HepG2 (cell line): ENCODE results near the gene KDM3B. TPM values are rescaled to one million over a fixed set of nuclear protein-coding genes. Genes with fewer than 3 reads are reported as not detected.

Experiments
- ATF7 ChIP-seq, 2 experiments: fragments of 450-650 bp in 1 of 2; sonication (generic) in 1 of 2; formaldehyde crosslinking in 1 of 2; IDR thresholded peaks; 2 replicates each; pipeline versions ENCODE4 v1.4.0 to v1.6.1; 2016 to 2020; ENCODE audit warnings: antibody characterized with exemption in 1 of 2, mild to moderate bottlenecking in 1 of 2, missing genetic modification reagents in 1 of 2
- CAMTA2 ChIP-seq: sonication (generic); formaldehyde crosslinking; IDR thresholded peaks from 2 replicates; pipeline ENCODE4 v1.4.0; 2020; ENCODE audit warnings: mild to moderate bottlenecking, missing genetic modification reagents, borderline replicate concordance
- CBX2 ChIP-seq, 2 experiments: fragments of 200-600 bp in 1 of 2; sonication (generic); formaldehyde crosslinking in 1 of 2; IDR thresholded peaks; 2 replicates each; pipeline versions ENCODE4 v1.7.0 to v1.8.1; 2018 to 2022; ENCODE audit warnings: low read depth in 2 of 2, low read length in 1 of 2, mild to moderate bottlenecking in 1 of 2, missing genetic modification reagents in 1 of 2
- JUN ChIP-seq: sonication (generic); formaldehyde crosslinking; IDR thresholded peaks from 2 replicates; pipeline ENCODE4 v1.4.0; 2020; ENCODE audit warnings: mild to moderate bottlenecking, missing genetic modification reagents
- NFYB ChIP-seq: sonication (generic); formaldehyde crosslinking; IDR thresholded peaks from 2 replicates; pipeline ENCODE4 v1.4.0; 2020; ENCODE audit warnings: missing genetic modification reagents
- POLR2A ChIP-seq, 2 experiments: IDR thresholded peaks; 2 replicates each; pipeline ENCODE4 v1.6.1; 2011; ENCODE audit warnings: low read depth in 2 of 2, low read length in 2 of 2, mild to moderate bottlenecking in 1 of 2, moderate library complexity in 1 of 2; ENCODE audit not compliant: insufficient read depth in 1 of 2
- SNAI1 ChIP-seq: sonication (generic); formaldehyde crosslinking; IDR thresholded peaks from 2 replicates; pipeline ENCODE4 v1.5.0; 2020; ENCODE audit warnings: mild to moderate bottlenecking, missing genetic modification reagents, borderline replicate concordance
- ZNF326 ChIP-seq: sonication (generic); formaldehyde crosslinking; IDR thresholded peaks from 2 replicates; pipeline ENCODE4 v1.4.0; 2020; ENCODE audit warnings: missing genetic modification reagents, borderline replicate concordance
- ZNF484 ChIP-seq: sonication (generic); formaldehyde crosslinking; IDR thresholded peaks from 2 replicates; pipeline ENCODE4 v1.5.1; 2020; ENCODE audit warnings: mild to moderate bottlenecking, low read depth, missing genetic modification reagents, borderline replicate concordance
- ZNF766 ChIP-seq: sonication (generic); formaldehyde crosslinking; IDR thresholded peaks from 2 replicates; pipeline ENCODE4 v1.5.0; 2020; ENCODE audit warnings: missing genetic modification reagents, borderline replicate concordance
- ZNF891 ChIP-seq: sonication (generic); formaldehyde crosslinking; IDR thresholded peaks from 2 replicates; pipeline ENCODE4 v1.5.0; 2020; ENCODE audit warnings: mild to moderate bottlenecking, missing genetic modification reagents
- polyA plus RNA-seq, 8 experiments: library from polyadenylated mRNA; depleted of rRNA in 3 of 8; stranded (reverse) in 7 of 8; unstranded in 1 of 8; fragments of >200 nt; fragmentation: Illumina TruSeq in 4 of 8; extraction: Trizol in 4 of 8; gene quantifications; 2 replicates each; pipeline versions ENCODE4 v1.2.1 to v1.2.3, GENCODE V29; 2011 to 2016; ENCODE audit warnings: low read depth in 4 of 8, missing spikeins in 1 of 8, mixed read lengths in 1 of 8; ENCODE audit not compliant: insufficient read depth in 1 of 8
- total RNA-seq, 5 experiments: library from RNA; depleted of rRNA; stranded (reverse); fragments of >200 nt; fragmentation: Illumina TruSeq; extraction: Trizol; gene quantifications; 2 replicates each; pipeline ENCODE4 v1.2.3, GENCODE V29; 2016; ENCODE audit warnings: low read depth in 1 of 5
- TF ChIP-seq, protein P1 (sequence below): sonication (generic); formaldehyde crosslinking; IDR thresholded peaks from 2 replicates; pipeline ENCODE4 v1.5.0; 2020; ENCODE audit warnings: mild to moderate bottlenecking, missing genetic modification reagents
- TF ChIP-seq, protein P2 (sequence below): IDR thresholded peaks from 2 replicates; pipeline ENCODE4 v1.6.1; 2016; ENCODE audit warnings: low read depth, control low read depth
- TF ChIP-seq, protein P3 (sequence below): sonication (generic); formaldehyde crosslinking; IDR thresholded peaks from 2 replicates; pipeline ENCODE4 v1.4.0; 2020; ENCODE audit warnings: missing genetic modification reagents; ENCODE audit errors: not compliant biosample characterization
- TF ChIP-seq, protein P4 (sequence below): sonication (generic); formaldehyde crosslinking; IDR thresholded peaks from 2 replicates; pipeline ENCODE4 v1.4.0; 2020; ENCODE audit warnings: missing genetic modification reagents
- TF ChIP-seq, protein P5 (sequence below): IDR thresholded peaks from 2 replicates; pipeline ENCODE4 v1.6.1; 2016; ENCODE audit warnings: missing compliant biosample characterization, missing genetic modification reagents, borderline replicate concordance

KDM3B gene
- total and polyA plus RNA-seq, 2 of the 13 experiments (the other 11 are each of a cell fraction or from before 2014, with no cell fraction given), result 19.7 to 34.3 TPM

DNA sequence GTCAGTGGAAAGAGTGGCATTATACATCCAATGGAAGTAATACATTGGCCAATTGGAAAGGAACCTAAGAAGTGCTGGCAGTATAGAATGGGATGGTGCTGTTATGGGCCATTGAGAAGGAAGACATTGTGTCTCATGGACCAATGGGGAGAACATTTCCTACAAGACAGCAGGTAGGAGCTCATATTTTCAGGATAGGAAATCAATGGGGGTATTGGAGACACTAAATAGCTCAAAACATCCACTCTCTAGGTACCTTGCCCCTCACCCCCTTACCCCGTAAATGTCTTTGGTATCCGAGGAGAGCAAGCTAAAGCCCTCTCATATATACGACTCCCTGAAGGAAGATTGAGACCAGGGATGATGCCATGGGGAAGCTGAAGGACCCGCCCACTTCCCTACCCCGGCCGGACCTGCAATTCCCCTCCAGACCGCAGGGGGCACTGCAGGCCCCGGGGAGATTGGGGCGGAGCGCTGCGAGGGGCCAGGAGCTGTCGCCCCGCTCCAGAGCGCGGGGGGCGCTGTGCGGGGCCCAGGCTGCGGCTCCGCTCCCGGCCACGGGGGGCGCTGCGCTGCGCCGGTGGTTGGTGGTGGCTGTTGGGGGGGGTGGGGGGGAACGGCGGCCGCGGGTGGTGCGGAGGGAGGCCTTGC, at the start of gene KDM3B (continued):
- TF ChIP-seq JUN (CRISPR knock-in tag) (0 out of 2 replicates have a peak, but pooled peaks have one; percentile 23), SNAI1 (CRISPR knock-in tag) (no peak), ZNF891 (CRISPR knock-in tag) (no peak), ZNF484 (CRISPR knock-in tag) (no peak), NFYB (CRISPR knock-in tag) (no peak), ZNF766 (CRISPR knock-in tag) (0 out of 2 replicates have a peak, but pooled peaks have one; percentile 10), ZNF326 (no peak), ATF7 (IDR thresholded peaks at IDR 0.05) (no peak), ATF7 (CRISPR knock-in tag; IDR thresholded peaks at IDR 0.05) (no peak), CAMTA2 (CRISPR knock-in tag) (no peak), POLR2A (IDR thresholded peaks at IDR 0.05; ENCODE audit: insufficient read depth in 1 of 2, low read depth in 2 of 2, low read length in 2 of 2) (no peak), CBX2 (IDR thresholded peaks at IDR 0.05; ENCODE audit: low read depth, low read length) (no peak), CBX2 (CRISPR knock-in tag; IDR thresholded peaks at IDR 0.05; ENCODE audit: low read depth) (no peak)
- TF ChIP-seq, protein P1, sequence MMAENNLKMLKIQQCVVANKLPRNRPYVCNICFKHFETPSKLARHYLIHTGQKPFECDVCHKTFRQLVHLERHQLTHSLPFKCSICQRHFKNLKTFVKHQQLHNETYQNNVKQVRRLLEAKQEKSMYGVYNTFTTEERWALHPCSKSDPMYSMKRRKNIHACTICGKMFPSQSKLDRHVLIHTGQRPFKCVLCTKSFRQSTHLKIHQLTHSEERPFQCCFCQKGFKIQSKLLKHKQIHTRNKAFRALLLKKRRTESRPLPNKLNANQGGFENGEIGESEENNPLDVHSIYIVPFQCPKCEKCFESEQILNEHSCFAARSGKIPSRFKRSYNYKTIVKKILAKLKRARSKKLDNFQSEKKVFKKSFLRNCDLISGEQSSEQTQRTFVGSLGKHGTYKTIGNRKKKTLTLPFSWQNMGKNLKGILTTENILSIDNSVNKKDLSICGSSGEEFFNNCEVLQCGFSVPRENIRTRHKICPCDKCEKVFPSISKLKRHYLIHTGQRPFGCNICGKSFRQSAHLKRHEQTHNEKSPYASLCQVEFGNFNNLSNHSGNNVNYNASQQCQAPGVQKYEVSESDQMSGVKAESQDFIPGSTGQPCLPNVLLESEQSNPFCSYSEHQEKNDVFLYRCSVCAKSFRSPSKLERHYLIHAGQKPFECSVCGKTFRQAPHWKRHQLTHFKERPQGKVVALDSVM (CRISPR knock-in tag), result 0 out of 2 replicates have a peak, but pooled peaks have one; percentile 26
- TF ChIP-seq, protein P2, sequence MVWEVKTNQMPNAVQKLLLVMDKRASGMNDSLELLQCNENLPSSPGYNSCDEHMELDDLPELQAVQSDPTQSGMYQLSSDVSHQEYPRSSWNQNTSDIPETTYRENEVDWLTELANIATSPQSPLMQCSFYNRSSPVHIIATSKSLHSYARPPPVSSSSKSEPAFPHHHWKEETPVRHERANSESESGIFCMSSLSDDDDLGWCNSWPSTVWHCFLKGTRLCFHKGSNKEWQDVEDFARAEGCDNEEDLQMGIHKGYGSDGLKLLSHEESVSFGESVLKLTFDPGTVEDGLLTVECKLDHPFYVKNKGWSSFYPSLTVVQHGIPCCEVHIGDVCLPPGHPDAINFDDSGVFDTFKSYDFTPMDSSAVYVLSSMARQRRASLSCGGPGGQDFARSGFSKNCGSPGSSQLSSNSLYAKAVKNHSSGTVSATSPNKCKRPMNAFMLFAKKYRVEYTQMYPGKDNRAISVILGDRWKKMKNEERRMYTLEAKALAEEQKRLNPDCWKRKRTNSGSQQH (CRISPR knock-in tag), result no peak
- TF ChIP-seq, protein P3, sequence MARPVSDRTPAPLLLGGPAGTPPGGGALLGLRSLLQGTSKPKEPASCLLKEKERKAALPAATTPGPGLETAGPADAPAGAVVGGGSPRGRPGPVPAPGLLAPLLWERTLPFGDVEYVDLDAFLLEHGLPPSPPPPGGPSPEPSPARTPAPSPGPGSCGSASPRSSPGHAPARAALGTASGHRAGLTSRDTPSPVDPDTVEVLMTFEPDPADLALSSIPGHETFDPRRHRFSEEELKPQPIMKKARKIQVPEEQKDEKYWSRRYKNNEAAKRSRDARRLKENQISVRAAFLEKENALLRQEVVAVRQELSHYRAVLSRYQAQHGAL (CRISPR knock-in tag), result no peak
- TF ChIP-seq, protein P4, sequence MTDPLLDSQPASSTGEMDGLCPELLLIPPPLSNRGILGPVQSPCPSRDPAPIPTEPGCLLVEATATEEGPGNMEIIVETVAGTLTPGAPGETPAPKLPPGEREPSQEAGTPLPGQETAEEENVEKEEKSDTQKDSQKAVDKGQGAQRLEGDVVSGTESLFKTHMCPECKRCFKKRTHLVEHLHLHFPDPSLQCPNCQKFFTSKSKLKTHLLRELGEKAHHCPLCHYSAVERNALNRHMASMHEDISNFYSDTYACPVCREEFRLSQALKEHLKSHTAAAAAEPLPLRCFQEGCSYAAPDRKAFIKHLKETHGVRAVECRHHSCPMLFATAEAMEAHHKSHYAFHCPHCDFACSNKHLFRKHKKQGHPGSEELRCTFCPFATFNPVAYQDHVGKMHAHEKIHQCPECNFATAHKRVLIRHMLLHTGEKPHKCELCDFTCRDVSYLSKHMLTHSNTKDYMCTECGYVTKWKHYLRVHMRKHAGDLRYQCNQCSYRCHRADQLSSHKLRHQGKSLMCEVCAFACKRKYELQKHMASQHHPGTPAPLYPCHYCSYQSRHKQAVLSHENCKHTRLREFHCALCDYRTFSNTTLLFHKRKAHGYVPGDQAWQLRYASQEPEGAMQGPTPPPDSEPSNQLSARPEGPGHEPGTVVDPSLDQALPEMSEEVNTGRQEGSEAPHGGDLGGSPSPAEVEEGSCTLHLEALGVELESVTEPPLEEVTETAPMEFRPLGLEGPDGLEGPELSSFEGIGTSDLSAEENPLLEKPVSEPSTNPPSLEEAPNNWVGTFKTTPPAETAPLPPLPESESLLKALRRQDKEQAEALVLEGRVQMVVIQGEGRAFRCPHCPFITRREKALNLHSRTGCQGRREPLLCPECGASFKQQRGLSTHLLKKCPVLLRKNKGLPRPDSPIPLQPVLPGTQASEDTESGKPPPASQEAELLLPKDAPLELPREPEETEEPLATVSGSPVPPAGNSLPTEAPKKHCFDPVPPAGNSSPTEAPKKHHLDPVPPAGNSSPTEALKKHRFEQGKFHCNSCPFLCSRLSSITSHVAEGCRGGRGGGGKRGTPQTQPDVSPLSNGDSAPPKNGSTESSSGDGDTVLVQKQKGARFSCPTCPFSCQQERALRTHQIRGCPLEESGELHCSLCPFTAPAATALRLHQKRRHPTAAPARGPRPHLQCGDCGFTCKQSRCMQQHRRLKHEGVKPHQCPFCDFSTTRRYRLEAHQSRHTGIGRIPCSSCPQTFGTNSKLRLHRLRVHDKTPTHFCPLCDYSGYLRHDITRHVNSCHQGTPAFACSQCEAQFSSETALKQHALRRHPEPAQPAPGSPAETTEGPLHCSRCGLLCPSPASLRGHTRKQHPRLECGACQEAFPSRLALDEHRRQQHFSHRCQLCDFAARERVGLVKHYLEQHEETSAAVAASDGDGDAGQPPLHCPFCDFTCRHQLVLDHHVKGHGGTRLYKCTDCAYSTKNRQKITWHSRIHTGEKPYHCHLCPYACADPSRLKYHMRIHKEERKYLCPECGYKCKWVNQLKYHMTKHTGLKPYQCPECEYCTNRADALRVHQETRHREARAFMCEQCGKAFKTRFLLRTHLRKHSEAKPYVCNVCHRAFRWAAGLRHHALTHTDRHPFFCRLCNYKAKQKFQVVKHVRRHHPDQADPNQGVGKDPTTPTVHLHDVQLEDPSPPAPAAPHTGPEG (CRISPR knock-in tag), result no peak
- TF ChIP-seq, protein P5, sequence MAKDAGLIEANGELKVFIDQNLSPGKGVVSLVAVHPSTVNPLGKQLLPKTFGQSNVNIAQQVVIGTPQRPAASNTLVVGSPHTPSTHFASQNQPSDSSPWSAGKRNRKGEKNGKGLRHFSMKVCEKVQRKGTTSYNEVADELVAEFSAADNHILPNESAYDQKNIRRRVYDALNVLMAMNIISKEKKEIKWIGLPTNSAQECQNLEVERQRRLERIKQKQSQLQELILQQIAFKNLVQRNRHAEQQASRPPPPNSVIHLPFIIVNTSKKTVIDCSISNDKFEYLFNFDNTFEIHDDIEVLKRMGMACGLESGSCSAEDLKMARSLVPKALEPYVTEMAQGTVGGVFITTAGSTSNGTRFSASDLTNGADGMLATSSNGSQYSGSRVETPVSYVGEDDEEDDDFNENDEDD (CRISPR knock-in tag), result peak; percentile 24; the same call in 1 of the 2 replicates
